Endothelial cell of umbilical vein (primary cell): ENCODE data around the gene RSPRY1. TPM values are rescaled to one million over a fixed set of nuclear protein-coding genes. Genes with fewer than 3 reads are reported as not detected.

ENCODE experiments used
- BruUV-seq: library from RNA; stranded (reverse); fragments of 400-500 nt; replicated peaks from 2 replicates; lab custom pipeline; 2021; lab: Mats Ljungman, UMichigan
- CTCF ChIA-PET: fragments of 300-600, 350-600 bp; sonication (Branson Sonifier 250); formaldehyde crosslinking; loops from one replicate; lab custom pipeline; 2021; ENCODE audit warnings: antibody characterized with exemption, inconsistent platforms; lab: Charles Lee
- POLR2A ChIA-PET: fragments of 300-600, 350-600 bp; sonication (Branson Sonifier 250); formaldehyde crosslinking; loops from one replicate; lab custom pipeline; 2021; ENCODE audit warnings: antibody characterized with exemption, inconsistent platforms; lab: Charles Lee
- DNase-seq: peaks from one replicate; pipeline ENCODE4 v3.0.0-alpha.2; 2011; ENCODE audit warnings: low read depth, low spot score
- FAIRE-seq: peaks from 2 replicates; lab custom pipeline; 2011; peaks lifted over from hg19 to GRCh38; lab: Jason Lieb, UNC
- H2AFZ ChIP-seq: 2 replicates; pipeline ENCODE4 v1.6.0; 2012; ENCODE audit warnings: low read depth, low read length, control low read depth, inconsistent platforms
- H3K27ac ChIP-seq: 2 replicates; pipeline ENCODE4 v1.5.1; 2011; ENCODE audit warnings: low read depth, mild to moderate bottlenecking, control low read depth, low read length, moderate library complexity; ENCODE audit not compliant: insufficient read depth
- H3K27me3 ChIP-seq, 2 experiments: 2 replicates each; pipeline versions ENCODE4 v1.6.0 to v1.6.1; 2011; ENCODE audit warnings: low read length in 2 of 2, mixed read lengths in 1 of 2; ENCODE audit not compliant: control insufficient read depth in 2 of 2, insufficient read depth in 2 of 2
- H3K36me3 ChIP-seq, 2 experiments: 2 replicates in 1 of 2; 3 replicates in 1 of 2; pipeline ENCODE4 v1.5.1; 2011; ENCODE audit warnings: low read length in 2 of 2, mild to moderate bottlenecking in 1 of 2, moderate library complexity in 1 of 2; ENCODE audit not compliant: control insufficient read depth in 2 of 2, insufficient read depth in 2 of 2; ENCODE audit errors: extremely low read depth in 1 of 2
- H3K4me1 ChIP-seq: 3 replicates; pipeline ENCODE4 v1.5.1; 2011; ENCODE audit warnings: mild to moderate bottlenecking, low read length; ENCODE audit not compliant: control insufficient read depth, insufficient read depth; ENCODE audit errors: extremely low read depth
- H3K4me2 ChIP-seq: 2 replicates; pipeline ENCODE4 v1.6.1; 2011; ENCODE audit warnings: low read length, control low read depth, mixed read lengths; ENCODE audit not compliant: insufficient read depth
- H3K4me3 ChIP-seq, 3 experiments: fragments of 200-600 bp in 1 of 3; sonication (generic), shearing (Covaris generic) in 1 of 3; replicated peaks in 1 of 3; 2 replicates each; pipeline ENCODE4 v1.5.1; 2011 to 2016; ENCODE audit warnings: control low read depth in 3 of 3, low read length in 3 of 3, mild to moderate bottlenecking in 2 of 3, inconsistent platforms in 1 of 3, low read depth in 1 of 3, moderate library complexity in 1 of 3; ENCODE audit not compliant: insufficient read depth in 1 of 3
- H3K79me2 ChIP-seq: 2 replicates; pipeline ENCODE4 v1.6.0; 2012; ENCODE audit warnings: low read length, inconsistent platforms; ENCODE audit not compliant: control insufficient read depth, insufficient read depth
- H3K9ac ChIP-seq: replicated peaks from 2 replicates; pipeline ENCODE3; 2011; ENCODE audit warnings: low read length, control low read depth; ENCODE audit not compliant: insufficient read depth; ENCODE audit errors: extremely low read depth
- H3K9me1 ChIP-seq: replicated peaks from 3 replicates; pipeline ENCODE4 v1.6.0; 2011; ENCODE audit warnings: mild to moderate bottlenecking, low read length; ENCODE audit not compliant: control insufficient read depth, insufficient read depth; ENCODE audit errors: extremely low read depth
- H3K9me3 ChIP-seq: replicated peaks from 2 replicates; pipeline ENCODE4 v1.5.1; 2012; ENCODE audit warnings: low read length, inconsistent platforms; ENCODE audit not compliant: control insufficient read depth, insufficient read depth
- H4K20me1 ChIP-seq: replicated peaks from 2 replicates; pipeline ENCODE3; 2011; ENCODE audit warnings: mild to moderate bottlenecking, low read length; ENCODE audit not compliant: control insufficient read depth, insufficient read depth; ENCODE audit errors: extremely low read depth
- EZH2 ChIP-seq: IDR thresholded peaks from 2 replicates; pipeline ENCODE4 v1.6.1; 2012; ENCODE audit warnings: borderline replicate concordance, low read depth, mild to moderate bottlenecking, moderate library complexity, low read length, inconsistent platforms; ENCODE audit not compliant: severe bottlenecking
- FOS ChIP-seq: IDR thresholded peaks from 2 replicates; pipeline ENCODE4 v1.6.1; 2011; ENCODE audit warnings: mild to moderate bottlenecking, low read length, moderate library complexity, borderline replicate concordance; ENCODE audit not compliant: insufficient read depth
- GATA2 ChIP-seq: IDR thresholded peaks from 2 replicates; pipeline ENCODE4 v1.7.0; 2011; ENCODE audit warnings: low read depth, mild to moderate bottlenecking, moderate library complexity, mixed read lengths, low read length; ENCODE audit not compliant: insufficient read length, insufficient read depth
- MYC ChIP-seq: IDR thresholded peaks from one replicate; pipeline ENCODE4 v1.6.1; 2011; ENCODE audit warnings: mild to moderate bottlenecking, low read depth, low read length
- POLR2A ChIP-seq: IDR thresholded peaks from 2 replicates; pipeline ENCODE4 v1.6.1; 2012; ENCODE audit warnings: low read depth, mild to moderate bottlenecking, control low read depth, low read length
- POLR2AphosphoS5 ChIP-seq: IDR thresholded peaks from 2 replicates; pipeline ENCODE4 v1.6.1; 2012; ENCODE audit warnings: low read depth, mild to moderate bottlenecking, control low read depth, low read length, moderate library complexity; ENCODE audit not compliant: insufficient read depth
- dilution Hi-C: fragments of 300-500 bp; cut with MboI; formaldehyde crosslinking; loops from one replicate; pipeline ENCODE4 v1.15.0; 2019; ENCODE audit warnings: low sequenced_read_pairs; ENCODE audit not compliant: extremely low pct_ligation_motif_present
- intact Hi-C: fragments of 100-400 bp; cut with micrococcal nuclease; formaldehyde crosslinking; loops from one replicate; pipeline ENCODE4 v1.10.0; 2022
- polyA plus RNA-seq, 4 experiments: library from polyadenylated mRNA; depleted of rRNA in 3 of 4; stranded (reverse) in 3 of 4; unstranded in 1 of 4; fragments of >200 nt; gene quantifications; 2 replicates each; pipeline versions ENCODE4 v1.2.1 to v1.2.3, GENCODE V29; 2011 to 2012; ENCODE audit warnings: missing spikeins in 1 of 4
- total RNA-seq: library from RNA; stranded (reverse); gene quantifications from 2 replicates; pipeline ENCODE4 v1.2.3, GENCODE V29; 2021
- TF ChIP-seq, protein P1 (sequence below), 2 donors: IDR thresholded peaks; 1 replicate in 1 of 2; 2 replicates in 1 of 2; pipeline ENCODE4 v1.5.1; 2011; ENCODE audit warnings: low read length in 2 of 2, mild to moderate bottlenecking in 2 of 2, moderate library complexity in 2 of 2, control low read depth in 1 of 2, inconsistent platforms in 1 of 2, low read depth in 1 of 2; ENCODE audit not compliant: insufficient read depth in 1 of 2; ENCODE audit errors: extremely low read depth in 1 of 2

Gene RSPRY1
- total and polyA plus RNA-seq, 2 donors (not counting 3 experiments of a cell fraction or from before 2014, with no cell fraction given), result 28.5 to 55.1 TPM

- Histone ChIP-seq H3K4me1 (no peaks in the 10 kb centered on the region), H3K9me1 (no peaks in the 10 kb centered on the region), H2AFZ (no peak overlapping the region), H3K9ac (no peak overlapping the region), H3K27ac (no peak overlapping the region), H3K9me3 (no peaks in the 10 kb centered on the region), H4K20me1 (no peaks in the 10 kb centered on the region), H3K27me3 (no peaks in the 10 kb centered on the region), H3K4me2 (no peak overlapping the region), H3K4me3 (no peak overlapping the region), H3K36me3 (peaks cover 21 to 22% of the 10 kb centered on the region in 2 experiments), H3K79me2 (peaks cover 2% of the 10 kb centered on the region)
- CTCF ChIA-PET, result no interaction called here
- POLR2A ChIA-PET, result no interaction called here
- no peak for TF ChIP-seq POLR2AphosphoS5
- TF ChIP-seq MYC, result no peak
- TF ChIP-seq GATA2, result no peak
- no peak for TF ChIP-seq EZH2
- no peak for TF ChIP-seq POLR2A
- no TSS peak for BruUV-seq
- FAIRE-seq (no peak), DNase-seq (no peak)
- dilution Hi-C loops, result no loop called here
- intact Hi-C loops, result no loop called here
These were observed 23.7 kb downstream of the RSPRY1 start for GRCh38 chr16:57209780-57210179.

- ChIA-PET CTCF (interaction anchor here (1.2 to 1.7 kb wide), 2 partner anchors 9 to 19 kb away, joined by 3 to 4 read pairs; no protein-coding TSS in a partner anchor), POLR2A (no interaction called here)
- dilution Hi-C loops, result no loop called here
- no peaks in the 10 kb centered on the region for H3K9me3 ChIP-seq
- intact Hi-C loops, result no loop called here
- no peak overlapping the region for H2AFZ ChIP-seq
- H3K4me3 ChIP-seq, result no peak overlapping the region
- H3K36me3 ChIP-seq, result peaks cover 21 to 23% of the 10 kb centered on the region in 2 experiments
- H3K27me3 ChIP-seq, result no peaks in the 10 kb centered on the region
- DNase-seq, result no peak
- H3K9me1 ChIP-seq, result no peaks in the 10 kb centered on the region
- H3K79me2 ChIP-seq, result no peaks in the 10 kb centered on the region
- no peak overlapping the region for H3K4me2 ChIP-seq
- no peak for FAIRE-seq
- no peaks in the 10 kb centered on the region for H4K20me1 ChIP-seq
- H3K9ac ChIP-seq, result no peak overlapping the region
- BruUV-seq, result no TSS peak
- no peak for TF ChIP-seq MYC
- TF ChIP-seq, protein P1, sequence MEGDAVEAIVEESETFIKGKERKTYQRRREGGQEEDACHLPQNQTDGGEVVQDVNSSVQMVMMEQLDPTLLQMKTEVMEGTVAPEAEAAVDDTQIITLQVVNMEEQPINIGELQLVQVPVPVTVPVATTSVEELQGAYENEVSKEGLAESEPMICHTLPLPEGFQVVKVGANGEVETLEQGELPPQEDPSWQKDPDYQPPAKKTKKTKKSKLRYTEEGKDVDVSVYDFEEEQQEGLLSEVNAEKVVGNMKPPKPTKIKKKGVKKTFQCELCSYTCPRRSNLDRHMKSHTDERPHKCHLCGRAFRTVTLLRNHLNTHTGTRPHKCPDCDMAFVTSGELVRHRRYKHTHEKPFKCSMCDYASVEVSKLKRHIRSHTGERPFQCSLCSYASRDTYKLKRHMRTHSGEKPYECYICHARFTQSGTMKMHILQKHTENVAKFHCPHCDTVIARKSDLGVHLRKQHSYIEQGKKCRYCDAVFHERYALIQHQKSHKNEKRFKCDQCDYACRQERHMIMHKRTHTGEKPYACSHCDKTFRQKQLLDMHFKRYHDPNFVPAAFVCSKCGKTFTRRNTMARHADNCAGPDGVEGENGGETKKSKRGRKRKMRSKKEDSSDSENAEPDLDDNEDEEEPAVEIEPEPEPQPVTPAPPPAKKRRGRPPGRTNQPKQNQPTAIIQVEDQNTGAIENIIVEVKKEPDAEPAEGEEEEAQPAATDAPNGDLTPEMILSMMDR (IDR thresholded peaks at IDR 0.05; ENCODE audit: extremely low read depth in 1 of 2, insufficient read depth in 1 of 2, low read depth in 1 of 2, low read length in 2 of 2), result no peak
- TF ChIP-seq FOS, result no peak
- no peaks in the 10 kb centered on the region for H3K4me1 ChIP-seq
- no peak overlapping the region for H3K27ac ChIP-seq
These were observed 27.3 kb downstream of the RSPRY1 start for GRCh38 chr16:57213462-57213861.
